IPS DF 6.9 (cell line): ENCODE measurements around the gene NCAPD3.

ENCODE experiments used
- DNase-seq: peaks from one replicate; pipeline ENCODE4 v3.0.0-alpha.2; 2013; ENCODE audit warnings: low read depth, low spot score
- H3K27ac ChIP-seq: one replicate; pipeline ENCODE4 v1.5.1; 2013; ENCODE audit warnings: low read length, control low read depth
- H3K27me3 ChIP-seq: 2 replicates; pipeline ENCODE4 v1.6.1; 2013; ENCODE audit warnings: mild to moderate bottlenecking, low read length; ENCODE audit not compliant: control insufficient read depth, insufficient read depth
- H3K36me3 ChIP-seq: 2 replicates; pipeline ENCODE4 v1.6.1; 2013; ENCODE audit warnings: low read length; ENCODE audit not compliant: control insufficient read depth, insufficient read depth
- H3K4me1 ChIP-seq: 2 replicates; pipeline ENCODE4 v1.6.1; 2013; ENCODE audit warnings: low read length; ENCODE audit not compliant: control insufficient read depth, insufficient read depth
- H3K4me3 ChIP-seq: 2 replicates; pipeline ENCODE4 v1.5.1; 2013; ENCODE audit warnings: mild to moderate bottlenecking, low read length
- H3K9me3 ChIP-seq: 2 replicates; pipeline ENCODE4 v1.6.1; 2013; ENCODE audit warnings: low read length, inconsistent platforms; ENCODE audit not compliant: control insufficient read depth, insufficient read depth
- WGBS: extraction: QIAGEN DNeasy Blood & Tissue Kit; methylation state at CpG from one replicate; pipeline ENCODE4 v1.1.7; 2013; ENCODE audit warnings: mixed read lengths, missing lambda C conversion rate; ENCODE audit not compliant: insufficient read length, insufficient coverage; 5-methylcytosine and 5-hydroxymethylcytosine counted together

The NCAPD3 gene

GRCh38 chr11:134240592-134240991 is 16.8 kb upstream of the NCAPD3 start:
- WGBS = no CpG with 5 or more reads among the region's 6 CpGs
- Histone ChIP-seq H3K36me3 (0 out of 2 replicates have a peak, but pooled peaks cover 5% of the 10 kb centered on the region), H3K27ac (no peak overlapping the region), H3K4me1 (no peaks in the 10 kb centered on the region), H3K9me3 (no peaks in the 10 kb centered on the region), H3K4me3 (no peak overlapping the region), H3K27me3 (no peaks in the 10 kb centered on the region)
- no peak for DNase-seq

GRCh38 chr11:134238956-134239355 is 15.2 kb upstream of the NCAPD3 start:
- no CpG with 5 or more reads among the region's 5 CpGs for WGBS
- Histone ChIP-seq H3K4me3 (no peak overlapping the region), H3K9me3 (no peaks in the 10 kb centered on the region), H3K36me3 (0 out of 2 replicates have a peak, but pooled peaks cover 2% of the 10 kb centered on the region), H3K27me3 (no peaks in the 10 kb centered on the region), H3K4me1 (no peaks in the 10 kb centered on the region), H3K27ac (no peak overlapping the region)
- no peak for DNase-seq

GRCh38 chr11:134237557-134237922 is 13.8 kb upstream of the NCAPD3 start:
- Histone ChIP-seq H3K27me3 (no peaks in the 10 kb centered on the region), H3K4me3 (no peak overlapping the region), H3K9me3 (no peaks in the 10 kb centered on the region), H3K36me3 (0 out of 2 replicates have a peak, but pooled peaks cover 2% of the 10 kb centered on the region), H3K27ac (no peak overlapping the region), H3K4me1 (no peaks in the 10 kb centered on the region)
- WGBS = no CpG with 5 or more reads among the region's 11 CpGs
- no peak for DNase-seq

DNA sequence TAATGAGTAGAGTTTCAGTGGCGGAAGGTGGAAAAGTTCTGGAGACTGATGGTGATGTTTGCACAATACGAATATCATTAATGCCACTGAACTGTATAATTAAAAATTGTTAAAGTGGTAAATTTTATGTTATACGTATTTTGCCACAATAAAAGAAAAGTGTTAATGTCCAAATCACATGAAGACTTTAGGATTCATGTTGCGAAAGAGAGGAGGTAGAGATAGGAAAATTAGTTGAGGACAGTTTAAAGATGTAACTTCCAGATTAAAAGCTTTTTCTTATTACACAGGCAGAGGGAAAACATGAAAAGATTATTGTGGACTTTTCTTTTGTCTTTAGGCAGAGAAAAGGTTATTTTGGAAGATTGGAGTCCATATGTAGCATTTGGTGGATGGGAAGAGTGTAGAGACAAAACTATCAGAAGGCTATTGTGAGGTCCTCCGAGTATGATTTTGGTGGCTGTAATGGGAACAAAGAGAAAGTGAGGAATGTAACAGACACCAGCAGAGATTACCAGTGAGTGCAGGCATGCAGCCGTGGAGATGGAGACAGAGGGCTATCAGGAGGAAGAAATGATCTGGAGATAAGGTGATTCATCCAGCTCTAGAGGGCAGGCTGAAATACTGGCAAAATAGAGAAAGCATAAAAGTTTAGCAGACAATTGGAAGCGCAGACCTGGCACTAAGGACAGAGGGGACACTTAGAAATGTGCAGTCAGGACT is 13.2 kb upstream of the NCAPD3 start:
- H3K9me3 ChIP-seq = no peaks in the 10 kb centered on the region
- DNase-seq = no peak
- H3K27ac ChIP-seq = no peak overlapping the region
- no peak overlapping the region for H3K4me3 ChIP-seq
- H3K4me1 ChIP-seq = no peaks in the 10 kb centered on the region
- H3K27me3 ChIP-seq = no peaks in the 10 kb centered on the region
- H3K36me3 ChIP-seq = 0 out of 2 replicates have a peak, but pooled peaks cover 2% of the 10 kb centered on the region
- 100% methylated on average over 1 of the region's 7 CpGs for WGBS

- no peak for DNase-seq
- Histone ChIP-seq H3K9me3 (no peaks in the 10 kb centered on the region), H3K36me3 (no peaks in the 10 kb centered on the region), H3K4me3 (no peak overlapping the region), H3K27me3 (no peaks in the 10 kb centered on the region), H3K27ac (no peak overlapping the region), H3K4me1 (no peaks in the 10 kb centered on the region)
- WGBS = no CpG with 5 or more reads among the region's 3 CpGs
Measured at GRCh38 chr11:134235399-134235798, 11.6 kb upstream of the NCAPD3 start.

- Histone ChIP-seq H3K4me3 (no peak overlapping the region), H3K27ac (no peak overlapping the region), H3K9me3 (no peaks in the 10 kb centered on the region), H3K27me3 (no peaks in the 10 kb centered on the region), H3K36me3 (no peaks in the 10 kb centered on the region), H3K4me1 (no peaks in the 10 kb centered on the region)
- no peak for DNase-seq
- no CpG with 5 or more reads among the region's 4 CpGs for WGBS
Measured at GRCh38 chr11:134233729-134234179, 10.0 kb upstream of the NCAPD3 start.

- no peak overlapping the region for H3K27ac ChIP-seq
- H3K27me3 ChIP-seq = no peaks in the 10 kb centered on the region
- no peaks in the 10 kb centered on the region for H3K4me1 ChIP-seq
- WGBS = no CpG with 5 or more reads among the region's 10 CpGs
- DNase-seq = no peak
- no peaks in the 10 kb centered on the region for H3K9me3 ChIP-seq
- no peaks in the 10 kb centered on the region for H3K36me3 ChIP-seq
- no peak overlapping the region for H3K4me3 ChIP-seq
Measured at GRCh38 chr11:134231958-134232659, 8.3 kb upstream of the NCAPD3 start.

DNA sequence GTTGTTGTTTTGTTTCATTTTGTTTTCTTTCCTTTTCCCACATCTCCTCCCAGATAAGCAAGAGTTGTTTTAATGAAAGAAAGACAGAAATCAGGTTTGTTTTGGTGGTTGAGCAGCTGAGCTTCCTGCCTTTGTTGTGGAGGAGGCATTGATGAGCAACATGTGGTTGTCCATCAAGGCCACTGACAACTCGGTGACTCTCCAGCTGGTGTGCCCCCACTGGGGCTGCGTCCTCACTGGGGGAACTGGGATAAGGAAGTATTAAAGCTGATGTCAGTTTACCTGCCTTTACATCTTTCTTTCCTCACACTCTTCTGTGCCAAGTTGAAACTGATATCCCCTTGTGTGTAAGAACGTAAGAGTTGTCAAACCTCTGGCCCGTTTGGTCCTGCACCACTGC is 6.6 kb upstream of the NCAPD3 start:
- no peaks in the 10 kb centered on the region for H3K4me1 ChIP-seq
- WGBS = no CpG with 5 or more reads among the region's 4 CpGs
- no peak overlapping the region for H3K4me3 ChIP-seq
- DNase-seq = no peak
- H3K27me3 ChIP-seq = no peaks in the 10 kb centered on the region
- H3K36me3 ChIP-seq = no peaks in the 10 kb centered on the region
- no peak overlapping the region for H3K27ac ChIP-seq
- no peaks in the 10 kb centered on the region for H3K9me3 ChIP-seq

GRCh38 chr11:134229126-134229790 is 5.5 kb upstream of the NCAPD3 start:
- H3K27ac ChIP-seq = no peak overlapping the region
- no CpG with 5 or more reads among the region's 6 CpGs for WGBS
- H3K36me3 ChIP-seq = no peaks in the 10 kb centered on the region
- DNase-seq = no peak
- no peaks in the 10 kb centered on the region for H3K27me3 ChIP-seq
- H3K4me1 ChIP-seq = no peaks in the 10 kb centered on the region
- no peak overlapping the region for H3K4me3 ChIP-seq
- H3K9me3 ChIP-seq = no peaks in the 10 kb centered on the region

- H3K4me3 ChIP-seq = no peak overlapping the region
- no peaks in the 10 kb centered on the region for H3K27me3 ChIP-seq
- H3K9me3 ChIP-seq = no peaks in the 10 kb centered on the region
- no peaks in the 10 kb centered on the region for H3K36me3 ChIP-seq
- WGBS = no CpG with 5 or more reads among the region's 6 CpGs
- no peak for DNase-seq
- no peaks in the 10 kb centered on the region for H3K4me1 ChIP-seq
- no peak overlapping the region for H3K27ac ChIP-seq
Measured at GRCh38 chr11:134228625-134229024, 4.9 kb upstream of the NCAPD3 start.
